WTC11 (cell line): ENCODE data around the gene JAZF1. TPM values are rescaled to one million over a fixed set of nuclear protein-coding genes. Genes with fewer than 3 reads are reported as not detected.

ENCODE experiments used
- ATAC-seq: fragments of 200-7000 bp; cut with Tn5 transposase; 2 replicates; pipeline ENCODE4 v1.10.0; 2021; ENCODE audit warnings: mild to moderate bottlenecking, moderate library complexity
- CTCF ChIA-PET: fragments of 300-600 bp; sonication (Branson Sonifier 250); formaldehyde crosslinking; loops from one replicate; lab custom pipeline; 2021; ENCODE audit warnings: antibody characterized with exemption; lab: Charles Lee
- POLR2A ChIA-PET: fragments of 350-600 bp; sonication (Branson Sonifier 250); formaldehyde crosslinking; loops from one replicate; lab custom pipeline; 2021; ENCODE audit warnings: antibody characterized with exemption; lab: Charles Lee
- DNase-seq: peaks from one replicate; pipeline ENCODE4 v3.0.0; 2021; ENCODE audit warnings: low spot score
- H3K27ac Mint-ChIP-seq: 2 replicates; pipeline ENCODE4 v1.8.0; 2021; ENCODE audit warnings: mixed read lengths
- H3K27me3 Mint-ChIP-seq: 2 replicates; pipeline ENCODE4 v1.8.0; 2021; ENCODE audit warnings: low read depth, mild to moderate bottlenecking, moderate library complexity, mixed read lengths
- H3K36me3 Mint-ChIP-seq: 2 replicates; pipeline ENCODE4 v1.8.0; 2021; ENCODE audit warnings: mixed read lengths
- H3K4me1 Mint-ChIP-seq: 2 replicates; pipeline ENCODE4 v1.8.0; 2022; ENCODE audit warnings: mixed read lengths
- H3K4me3 Mint-ChIP-seq: 2 replicates; pipeline ENCODE4 v1.8.0; 2021; ENCODE audit warnings: mild to moderate bottlenecking, moderate library complexity, mixed read lengths
- H3K9me3 Mint-ChIP-seq: 2 replicates; pipeline ENCODE4 v1.8.0; 2021; ENCODE audit warnings: mixed read lengths
- CTCF ChIP-seq: fragments of 200-600 bp; IDR thresholded peaks from 2 replicates; pipeline ENCODE4 v1.8.0; 2022; ENCODE audit warnings: antibody characterized with exemption
- E2F4 ChIP-seq: sonication (generic); formaldehyde crosslinking; IDR thresholded peaks from 2 replicates; pipeline ENCODE4 v1.8.1; 2022; ENCODE audit warnings: low read depth, mild to moderate bottlenecking, moderate library complexity, missing genetic modification reagents, borderline replicate concordance
- ESRRA ChIP-seq: sonication (generic); formaldehyde crosslinking; IDR thresholded peaks from 2 replicates; pipeline ENCODE4 v1.8.1; 2022; ENCODE audit warnings: mild to moderate bottlenecking, missing genetic modification reagents, borderline replicate concordance
- ETV6 ChIP-seq: sonication (generic); formaldehyde crosslinking; IDR thresholded peaks from 2 replicates; pipeline ENCODE4 v1.8.1; 2022; ENCODE audit warnings: mild to moderate bottlenecking, missing genetic modification reagents
- FOXK1 ChIP-seq: sonication (generic); formaldehyde crosslinking; IDR thresholded peaks from 2 replicates; pipeline ENCODE4 v1.8.0; 2022; ENCODE audit warnings: mild to moderate bottlenecking, moderate library complexity, missing genetic modification reagents
- FOXP1 ChIP-seq: sonication (generic); formaldehyde crosslinking; IDR thresholded peaks from 2 replicates; pipeline ENCODE4 v1.8.0; 2022; ENCODE audit warnings: missing genetic modification reagents, mild to moderate bottlenecking, moderate library complexity, borderline replicate concordance
- GRHL2 ChIP-seq: fragments of 250-450 bp; sonication (Bioruptor Pico); IDR thresholded peaks from 2 replicates; pipeline ENCODE4 v1.8.0; 2022; ENCODE audit warnings: mild to moderate bottlenecking, moderate library complexity; ENCODE audit not compliant: insufficient replicate concordance, severe bottlenecking
- HMGA2 ChIP-seq: fragments of 250-450 bp; sonication (Bioruptor Pico); IDR thresholded peaks from 2 replicates; pipeline ENCODE4 v1.4.0; 2021; ENCODE audit warnings: mild to moderate bottlenecking, moderate library complexity
- MAX ChIP-seq: sonication (generic); formaldehyde crosslinking; IDR thresholded peaks from 2 replicates; pipeline ENCODE4 v1.8.0; 2022; ENCODE audit warnings: mild to moderate bottlenecking, missing genetic modification reagents
- MLX ChIP-seq: sonication (generic); formaldehyde crosslinking; IDR thresholded peaks from 2 replicates; pipeline ENCODE4 v1.8.1; 2023; ENCODE audit warnings: mild to moderate bottlenecking, missing genetic modification reagents, moderate library complexity
- MXD4 ChIP-seq: fragments of 250-450 bp; sonication (Bioruptor Pico); IDR thresholded peaks from 2 replicates; pipeline ENCODE4 v1.8.0; 2021; ENCODE audit warnings: mild to moderate bottlenecking, moderate library complexity, borderline replicate concordance
- NFATC4 ChIP-seq: fragments of 250-450 bp; sonication (Bioruptor Pico); IDR thresholded peaks from 2 replicates; pipeline ENCODE4 v1.9.0; 2021; ENCODE audit warnings: mild to moderate bottlenecking
- NFE2L1 ChIP-seq: sonication (generic); formaldehyde crosslinking; IDR thresholded peaks from 2 replicates; pipeline ENCODE4 v1.8.1; 2023; ENCODE audit warnings: missing genetic modification reagents
- NR1H2 ChIP-seq: sonication (generic); formaldehyde crosslinking; IDR thresholded peaks from 2 replicates; pipeline ENCODE4 v1.9.0; 2021; ENCODE audit warnings: mild to moderate bottlenecking, moderate library complexity, missing genetic modification reagents
- NR3C1 ChIP-seq: sonication (generic); formaldehyde crosslinking; conservative IDR thresholded peaks from 2 replicates; pipeline ENCODE4 v1.8.1; 2023; ENCODE audit warnings: low read depth, mild to moderate bottlenecking, missing genetic modification reagents
- SOX15 ChIP-seq: fragments of 250-450 bp; sonication (Bioruptor Pico); IDR thresholded peaks from 2 replicates; pipeline ENCODE4 v1.9.0; 2021; ENCODE audit warnings: mild to moderate bottlenecking
- STAT6 ChIP-seq: sonication (generic); formaldehyde crosslinking; conservative IDR thresholded peaks from 2 replicates; pipeline ENCODE4 v1.8.1; 2023; ENCODE audit warnings: mild to moderate bottlenecking, low read depth, missing genetic modification reagents, moderate library complexity
- TCF7 ChIP-seq: sonication (generic); formaldehyde crosslinking; IDR thresholded peaks from 2 replicates; pipeline ENCODE4 v1.8.0; 2022; ENCODE audit warnings: mild to moderate bottlenecking, low read depth, missing genetic modification reagents, moderate library complexity
- ZNF263 ChIP-seq: sonication (generic); formaldehyde crosslinking; IDR thresholded peaks from 2 replicates; pipeline ENCODE4 v1.8.1; 2022; ENCODE audit warnings: low read depth, mild to moderate bottlenecking, moderate library complexity, missing genetic modification reagents
- ZNF671 ChIP-seq: fragments of 250-450 bp; sonication (Bioruptor Pico); IDR thresholded peaks from 2 replicates; pipeline ENCODE4 v1.8.0; 2021; ENCODE audit warnings: mild to moderate bottlenecking
- ZSCAN18 ChIP-seq: fragments of 250-450 bp; sonication (Bioruptor Pico); IDR thresholded peaks from 2 replicates; pipeline ENCODE4 v2.1.2; 2022; ENCODE audit warnings: mild to moderate bottlenecking, moderate library complexity
- total RNA-seq: library from RNA; stranded (reverse); gene quantifications from 3 replicates; pipeline ENCODE4 v1.2.3, GENCODE V29; 2021
- TF ChIP-seq, protein P1 (sequence below): sonication (generic); formaldehyde crosslinking; IDR thresholded peaks from 2 replicates; pipeline ENCODE4 v1.8.0; 2022; ENCODE audit warnings: mild to moderate bottlenecking, missing genetic modification reagents
- TF ChIP-seq, protein P2 (sequence below): sonication (generic); formaldehyde crosslinking; conservative IDR thresholded peaks from 2 replicates; pipeline ENCODE4 v1.8.1; 2022; ENCODE audit warnings: mild to moderate bottlenecking, missing genetic modification reagents

JAZF1 gene
- total RNA-seq, 1 experiment from 2014 or later: 19.0 TPM

- no peak for TF ChIP-seq ETV6 (CRISPR knock-in tag)
- no peak for TF ChIP-seq ZNF671 (CRISPR knock-in tag)
These were observed 143.9 kb downstream of the JAZF1 start (continued) for GRCh38 chr7:28036696-28037095.

DNA sequence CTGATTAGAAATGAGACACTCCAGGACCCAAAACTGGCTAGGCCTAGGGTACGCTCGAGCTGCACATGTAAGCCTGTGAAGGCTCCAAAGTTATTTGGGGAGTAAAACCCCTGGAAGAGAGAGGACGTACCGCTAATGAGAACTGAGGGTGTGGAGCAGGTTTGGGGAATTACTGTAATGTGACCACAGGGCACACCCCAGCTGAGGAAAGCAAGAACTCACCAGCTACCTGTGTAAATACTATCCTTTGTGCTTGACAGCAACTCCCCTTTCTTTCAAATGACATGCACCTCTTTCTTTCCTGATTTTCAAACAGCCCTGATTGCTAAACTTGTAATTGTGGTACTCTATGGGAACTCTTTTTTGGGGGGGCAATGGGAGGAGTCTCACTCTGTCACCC, 147.2 kb downstream of the JAZF1 start:
- H3K27ac Mint-ChIP-seq: no peak overlapping the region; the same call in 1 of the 2 replicates
- H3K9me3 Mint-ChIP-seq: no peaks in the 10 kb centered on the region
- ChIA-PET CTCF (interaction anchor here (1.4 to 2.9 kb wide), 6 partner anchors 11 to 64 kb away, joined by 4 to 31 read pairs (median 14); no protein-coding TSS in a partner anchor), POLR2A (no interaction called here)
- TF ChIP-seq, protein P1, sequence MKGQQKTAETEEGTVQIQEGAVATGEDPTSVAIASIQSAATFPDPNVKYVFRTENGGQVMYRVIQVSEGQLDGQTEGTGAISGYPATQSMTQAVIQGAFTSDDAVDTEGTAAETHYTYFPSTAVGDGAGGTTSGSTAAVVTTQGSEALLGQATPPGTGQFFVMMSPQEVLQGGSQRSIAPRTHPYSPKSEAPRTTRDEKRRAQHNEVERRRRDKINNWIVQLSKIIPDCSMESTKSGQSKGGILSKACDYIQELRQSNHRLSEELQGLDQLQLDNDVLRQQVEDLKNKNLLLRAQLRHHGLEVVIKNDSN (CRISPR knock-in tag): no peak
- no peak for TF ChIP-seq HMGA2 (CRISPR knock-in tag)
- no peak for TF ChIP-seq MXD4
- TF ChIP-seq ZNF263 (CRISPR knock-in tag): no peak
- TF ChIP-seq NR3C1: no peak
- no peak for TF ChIP-seq FOXK1 (CRISPR knock-in tag)
- no peak for TF ChIP-seq E2F4 (CRISPR knock-in tag)
- TF ChIP-seq NFE2L1: no peak
- peaks cover 40% of the 10 kb centered on the region for H3K4me1 Mint-ChIP-seq
- DNase-seq (no peak), ATAC-seq (peak; percentile 38)
- H3K4me3 Mint-ChIP-seq: no peak overlapping the region
- no peaks in the 10 kb centered on the region for H3K36me3 Mint-ChIP-seq
- no peaks in the 10 kb centered on the region; the same call in 1 of the 2 replicates for H3K27me3 Mint-ChIP-seq

DNA sequence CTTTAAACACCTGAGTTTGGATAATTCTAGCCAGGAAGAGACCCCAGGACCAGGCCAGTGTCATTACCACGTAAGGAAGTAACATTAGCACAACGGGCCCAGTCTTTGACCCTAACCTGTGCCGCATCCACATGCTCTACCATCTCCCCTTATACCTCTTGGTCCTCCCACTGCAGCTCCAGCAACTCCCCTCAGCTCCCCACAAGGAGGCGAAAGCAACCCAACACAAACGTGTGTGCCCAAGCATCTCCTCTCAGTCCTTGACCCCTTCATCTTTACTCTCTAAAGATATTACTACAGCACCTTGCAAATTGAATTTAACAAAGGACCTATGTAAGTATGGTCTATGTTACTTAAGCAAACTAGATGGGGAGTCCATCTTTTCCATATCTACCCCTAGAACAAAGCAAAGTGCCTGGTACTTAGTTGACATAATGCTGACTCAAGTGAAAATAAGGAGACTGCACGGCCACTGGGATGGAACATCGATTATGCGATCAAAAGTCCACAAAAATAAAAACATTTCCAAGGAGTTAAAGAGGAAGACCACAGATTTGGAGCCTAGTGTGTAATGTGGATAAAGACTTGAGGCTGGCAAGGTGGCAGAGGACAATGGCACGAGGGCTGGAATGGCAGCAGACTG, 147.7 kb downstream of the JAZF1 start:
- no peaks in the 10 kb centered on the region for H3K36me3 Mint-ChIP-seq
- H3K4me3 Mint-ChIP-seq: no peak overlapping the region
- ChIA-PET POLR2A (no interaction called here), CTCF (interaction anchor here (0.6 to 2.9 kb wide), 8 partner anchors 12 to 65 kb away, joined by 3 to 31 read pairs (median 9); no protein-coding TSS in a partner anchor)
- peaks cover 37% of the 10 kb centered on the region for H3K4me1 Mint-ChIP-seq
- ATAC-seq (peak; percentile 86), DNase-seq (peak; percentile 45)
- H3K27ac Mint-ChIP-seq: no peak overlapping the region
- H3K9me3 Mint-ChIP-seq: no peaks in the 10 kb centered on the region
- no peaks in the 10 kb centered on the region; the same call in 1 of the 2 replicates for H3K27me3 Mint-ChIP-seq
- TF ChIP-seq ZNF263 (CRISPR knock-in tag): no peak
- no peak for TF ChIP-seq SOX15 (CRISPR knock-in tag)
- TF ChIP-seq TCF7: no peak
- no peak for TF ChIP-seq CTCF
- TF ChIP-seq, protein P2, sequence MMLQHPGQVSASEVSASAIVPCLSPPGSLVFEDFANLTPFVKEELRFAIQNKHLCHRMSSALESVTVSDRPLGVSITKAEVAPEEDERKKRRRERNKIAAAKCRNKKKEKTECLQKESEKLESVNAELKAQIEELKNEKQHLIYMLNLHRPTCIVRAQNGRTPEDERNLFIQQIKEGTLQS (CRISPR knock-in tag): no peak
- no peak for TF ChIP-seq NR1H2 (CRISPR knock-in tag)
- TF ChIP-seq FOXK1 (CRISPR knock-in tag): no peak
- no peak for TF ChIP-seq ESRRA (CRISPR knock-in tag)
- TF ChIP-seq STAT6 (CRISPR knock-in tag): no peak
- TF ChIP-seq MLX: no peak
- TF ChIP-seq NFE2L1: no peak
- no peak for TF ChIP-seq GRHL2
- TF ChIP-seq, protein P1 (CRISPR knock-in tag): no peak
- no peak for TF ChIP-seq NFATC4 (CRISPR knock-in tag)
- no peak for TF ChIP-seq ZSCAN18 (CRISPR knock-in tag)
- no peak for TF ChIP-seq FOXP1 (CRISPR knock-in tag)
- no peak for TF ChIP-seq MAX
